ENCODE data around the gene ALG9.
A peak's percentile ranks its signal among the peaks of the same experiment; 100 is the strongest.
"Not testable (repeated sequence)": the region's sequence is repeated elsewhere in the genome, so short reads cannot be mapped to it uniquely, and the experiment has no call there.

Gene ALG9

DNA sequence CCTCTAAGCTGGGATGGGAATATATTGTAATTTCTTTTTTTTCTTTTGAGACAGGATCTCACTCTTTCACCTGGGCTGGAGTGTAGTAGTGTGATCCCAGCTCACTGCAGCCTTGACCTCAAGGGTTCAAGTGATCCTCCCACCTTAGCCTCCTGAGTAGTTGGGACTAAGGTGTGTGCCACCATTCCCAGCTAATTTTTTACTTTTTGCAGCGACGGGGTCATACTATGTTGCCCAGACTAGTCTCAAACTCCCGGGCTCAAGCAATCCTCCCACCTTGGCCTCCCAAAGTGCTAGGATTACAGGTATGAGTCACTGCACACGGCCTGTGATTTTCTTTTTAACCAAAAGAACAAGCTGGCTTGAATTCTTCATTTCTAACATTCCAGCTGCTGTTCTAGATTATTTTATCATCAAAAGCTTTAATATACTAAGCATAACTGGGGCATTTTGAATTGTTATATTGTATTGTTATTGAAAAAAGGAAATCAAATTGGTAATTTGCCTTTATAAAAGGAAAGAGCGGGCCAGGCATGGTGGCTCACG lies 78.4 kb downstream of the ALG9 start:
- DNase-seq = no peak

DNA sequence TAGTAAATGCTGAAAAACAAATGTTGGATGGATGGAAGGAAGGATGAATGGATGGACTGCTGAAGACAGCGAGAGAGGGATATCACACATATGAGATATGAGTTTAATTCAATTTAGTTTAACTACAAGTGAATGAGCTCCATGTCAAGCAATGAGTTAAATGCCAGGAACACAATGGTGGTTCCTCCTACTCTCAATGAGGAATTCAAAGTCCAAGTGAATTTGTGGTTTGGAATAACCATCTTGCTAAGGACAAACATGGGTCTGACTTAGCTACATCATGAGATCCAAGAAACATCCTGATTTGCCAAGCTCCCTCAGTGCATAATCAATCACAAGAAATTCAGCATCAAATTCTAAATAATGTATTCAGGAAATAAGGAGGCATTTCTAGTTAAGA lies 79.1 kb downstream of the ALG9 start:
- no peak for DNase-seq

DNA sequence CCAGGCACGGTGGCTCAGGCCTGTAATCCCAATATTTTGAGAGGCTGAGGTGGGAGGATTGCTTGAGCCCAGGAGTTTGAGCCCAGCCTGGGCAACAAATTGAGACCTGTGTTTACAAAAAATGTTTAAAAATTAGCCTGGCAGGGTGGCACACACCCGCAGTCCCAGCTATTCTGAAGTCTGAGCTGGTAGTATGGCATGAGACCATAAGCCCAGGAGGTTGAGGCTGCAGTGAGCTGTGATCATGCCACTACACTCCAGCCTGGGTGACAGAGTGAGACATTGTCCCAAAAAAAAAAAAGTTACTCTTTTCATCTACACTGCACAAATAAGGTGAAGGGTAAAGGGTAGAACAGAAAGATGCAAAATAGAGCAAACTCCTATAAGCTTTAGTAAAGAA lies 82.9 kb downstream of the ALG9 start:
- no peak for DNase-seq

DNA sequence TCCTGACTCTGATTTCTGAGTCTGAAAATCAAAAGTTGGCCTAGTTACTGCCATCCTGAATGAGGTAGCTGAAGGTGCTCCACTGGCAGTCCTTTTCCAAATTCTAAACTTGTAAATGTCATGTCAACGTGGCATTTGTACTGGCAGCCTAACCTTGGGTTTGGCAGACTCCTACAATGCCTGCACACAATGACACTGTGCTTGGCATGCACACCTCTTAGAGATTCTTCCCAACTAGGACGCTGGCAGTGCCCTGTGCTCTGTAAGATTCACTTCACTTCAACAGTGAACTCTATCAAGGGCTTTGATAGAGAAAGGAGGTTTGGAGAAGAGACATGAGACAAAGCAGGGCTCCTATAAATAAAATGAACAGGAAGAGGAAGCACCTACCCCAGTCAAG lies 83.3 kb downstream of the ALG9 start:
- DNase-seq = no peak

DNA sequence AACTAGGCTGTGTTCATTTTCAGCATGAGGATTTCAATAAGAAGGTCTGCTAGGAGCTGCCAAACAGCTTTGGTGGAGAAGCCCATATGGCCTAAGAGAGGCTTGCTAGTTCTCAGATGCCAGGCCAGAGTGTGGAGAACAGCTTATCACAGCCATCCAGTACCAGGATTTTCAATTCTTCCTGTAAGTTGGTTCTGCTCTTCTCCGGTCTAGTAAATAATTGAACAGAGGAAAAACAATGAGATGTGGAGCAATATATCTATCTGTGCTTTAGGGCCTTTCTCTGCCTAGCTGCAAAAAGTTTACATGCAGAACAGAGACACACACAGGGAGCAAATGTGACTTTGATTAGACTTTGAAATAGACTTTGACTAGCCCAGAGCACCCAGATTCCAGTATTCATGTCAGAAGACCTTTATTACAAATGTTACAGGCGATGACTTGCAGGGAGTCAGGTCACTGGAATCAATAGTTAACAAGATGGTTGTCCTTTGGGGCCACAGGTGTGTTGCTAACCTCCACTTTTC lies 85.4 kb downstream of the ALG9 start:
- DNase-seq = no peak

DNA sequence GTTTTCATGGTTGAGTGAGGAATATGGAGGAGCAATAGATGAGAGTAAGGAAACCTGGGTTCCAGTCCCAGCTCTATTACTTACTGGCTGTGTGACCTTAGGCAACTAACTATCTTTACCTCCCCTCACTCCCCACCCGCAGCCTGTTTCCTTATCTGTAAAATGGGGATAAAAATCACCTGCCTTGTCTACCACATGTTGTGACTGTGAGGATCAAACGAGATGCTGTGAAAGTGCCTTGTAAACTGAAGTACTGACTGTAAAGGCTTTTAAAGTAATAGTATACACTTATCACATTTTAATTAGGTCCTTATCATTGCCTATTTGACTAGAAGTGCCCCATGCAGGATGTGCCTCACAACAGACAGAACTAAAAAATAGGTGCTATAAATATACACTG lies 86.3 kb downstream of the ALG9 start:
- no peak for DNase-seq

DNA sequence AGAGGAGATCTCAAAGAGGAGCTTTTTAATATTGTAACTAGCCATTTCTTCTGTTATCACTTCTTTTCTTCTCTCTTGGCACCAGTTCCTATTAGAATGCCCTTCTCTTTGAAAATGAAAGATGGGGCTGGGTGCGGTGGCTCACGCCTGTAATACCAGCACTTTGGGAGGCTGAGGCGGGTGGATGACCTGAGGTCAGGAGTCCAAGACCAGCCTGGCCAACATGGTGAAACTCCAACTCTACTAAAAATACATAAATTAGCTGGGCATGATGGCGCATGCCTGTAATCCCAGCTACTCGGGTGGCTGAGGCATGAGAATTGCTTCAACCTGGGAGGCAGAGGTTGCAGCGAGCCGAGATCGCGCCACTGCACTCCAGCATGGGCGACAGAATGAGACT lies 87.1 kb downstream of the ALG9 start:
- not testable (repeated sequence) for DNase-seq

DNA sequence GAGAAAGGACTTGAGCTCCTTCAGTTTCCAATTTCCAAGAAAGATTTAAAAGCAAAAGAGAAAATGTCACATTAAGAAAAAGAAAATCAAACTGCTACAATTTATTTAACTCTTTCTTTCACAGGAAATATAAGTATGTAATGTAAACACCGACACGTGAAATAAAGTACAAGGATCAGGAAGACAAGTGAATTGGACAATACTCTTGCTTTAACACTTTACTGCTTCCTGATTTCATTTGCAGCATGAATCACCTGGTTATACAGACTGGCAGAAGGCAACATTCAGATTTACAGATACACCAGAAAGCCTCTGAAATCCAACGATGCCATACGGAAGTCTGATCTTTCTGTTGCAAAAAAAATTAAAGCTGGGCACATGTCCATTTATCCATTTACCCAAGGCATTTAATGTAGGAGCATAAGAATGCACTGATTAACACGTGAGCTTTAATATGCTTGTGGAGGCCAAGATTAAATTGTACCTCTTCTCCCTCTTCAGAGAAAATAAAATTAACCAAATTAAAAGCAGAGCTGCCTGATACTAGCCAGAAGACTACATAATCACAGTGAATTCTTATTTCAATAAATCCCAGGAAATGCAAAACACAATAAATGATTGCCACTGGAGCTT lies 89.2 kb downstream of the ALG9 start:
- DNase-seq = no peak

DNA sequence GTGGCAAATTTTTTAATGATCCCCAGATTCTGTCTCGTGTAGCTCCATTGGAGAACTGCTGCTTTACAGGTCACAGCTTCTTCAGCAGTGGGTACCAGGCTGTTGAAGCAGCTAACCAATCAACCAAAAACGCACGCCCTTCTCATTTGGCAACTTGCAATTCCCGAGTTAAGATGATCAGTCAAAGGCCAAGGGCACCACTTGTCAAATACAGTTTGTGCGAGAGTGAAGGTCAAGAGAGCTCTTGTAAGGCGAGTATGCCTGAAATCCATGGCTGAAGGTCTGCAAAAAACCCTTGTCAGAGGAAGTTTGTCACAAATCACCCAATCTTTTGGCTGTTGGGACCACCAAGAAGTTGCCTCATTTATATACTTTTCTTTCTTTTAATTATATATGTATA lies 92.3 kb downstream of the ALG9 start:
- DNase-seq = no peak

DNA sequence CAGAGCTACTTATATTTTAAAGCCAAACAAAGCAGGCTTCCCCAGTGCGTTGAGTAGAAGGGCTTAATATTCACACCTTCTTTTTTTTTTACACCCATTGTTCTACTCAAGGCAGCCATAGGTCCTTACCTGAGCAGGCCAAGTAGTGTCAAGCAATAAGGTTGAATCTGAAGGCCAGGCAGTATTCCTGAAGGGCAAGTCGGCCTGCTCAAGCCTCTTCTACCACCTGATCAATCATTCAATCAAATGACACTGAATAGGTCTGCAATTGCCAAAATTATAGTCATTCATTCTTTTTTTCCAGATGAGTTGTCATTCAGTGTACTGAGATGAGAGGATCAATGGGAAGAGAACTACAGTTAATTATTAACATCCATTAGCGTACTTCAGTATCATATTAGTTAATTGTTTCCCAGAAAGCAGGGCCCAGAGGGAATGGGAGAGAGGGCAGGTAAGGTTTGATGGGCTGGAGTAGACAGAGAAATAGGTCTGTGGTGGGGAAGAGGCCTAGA lies 93.3 kb downstream of the ALG9 start:
- no peak for DNase-seq

DNA sequence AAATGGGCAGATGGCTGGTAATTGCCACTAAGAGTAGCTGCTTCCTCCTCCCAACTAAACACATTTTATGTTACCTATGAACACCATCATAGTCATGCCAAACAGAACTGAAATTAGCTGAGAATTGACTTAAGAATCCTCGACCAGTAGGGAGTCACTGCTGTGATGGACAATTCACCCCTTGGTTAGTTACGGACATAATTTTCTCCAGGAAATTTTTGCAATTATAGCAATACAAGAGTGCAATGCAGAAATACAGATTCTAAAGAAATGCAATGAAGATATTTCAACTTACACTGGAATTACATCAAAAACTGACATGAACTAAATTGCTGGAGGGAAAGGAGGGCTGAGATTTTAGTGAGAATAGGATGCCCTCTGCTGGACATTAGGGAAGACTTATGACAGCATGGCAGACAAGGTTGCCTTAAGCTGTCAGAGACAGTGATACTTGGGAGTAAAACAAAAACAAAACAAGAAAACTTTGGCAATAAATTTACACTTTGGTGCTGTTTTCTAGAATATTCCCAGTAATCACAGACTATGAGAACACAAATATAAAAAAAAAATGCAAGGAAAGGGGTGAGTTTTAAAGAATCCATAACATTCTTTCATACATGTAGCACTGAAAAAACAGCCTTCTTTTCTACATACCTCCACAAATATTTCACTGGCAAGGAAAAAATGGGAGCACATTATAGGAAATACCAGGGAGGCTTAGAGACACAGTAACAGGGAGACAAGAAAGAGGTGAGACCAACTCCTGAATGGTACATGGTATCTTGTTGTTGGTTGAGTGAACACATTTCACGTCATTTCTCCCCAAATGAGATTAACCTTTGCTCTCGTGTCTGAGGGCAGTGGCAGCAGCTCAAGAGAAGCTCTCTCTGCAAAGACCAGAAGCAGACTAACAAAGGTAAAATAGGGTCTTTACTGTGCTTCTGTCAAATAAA lies 94.0 kb downstream of the ALG9 start:
- no peak for DNase-seq

DNA sequence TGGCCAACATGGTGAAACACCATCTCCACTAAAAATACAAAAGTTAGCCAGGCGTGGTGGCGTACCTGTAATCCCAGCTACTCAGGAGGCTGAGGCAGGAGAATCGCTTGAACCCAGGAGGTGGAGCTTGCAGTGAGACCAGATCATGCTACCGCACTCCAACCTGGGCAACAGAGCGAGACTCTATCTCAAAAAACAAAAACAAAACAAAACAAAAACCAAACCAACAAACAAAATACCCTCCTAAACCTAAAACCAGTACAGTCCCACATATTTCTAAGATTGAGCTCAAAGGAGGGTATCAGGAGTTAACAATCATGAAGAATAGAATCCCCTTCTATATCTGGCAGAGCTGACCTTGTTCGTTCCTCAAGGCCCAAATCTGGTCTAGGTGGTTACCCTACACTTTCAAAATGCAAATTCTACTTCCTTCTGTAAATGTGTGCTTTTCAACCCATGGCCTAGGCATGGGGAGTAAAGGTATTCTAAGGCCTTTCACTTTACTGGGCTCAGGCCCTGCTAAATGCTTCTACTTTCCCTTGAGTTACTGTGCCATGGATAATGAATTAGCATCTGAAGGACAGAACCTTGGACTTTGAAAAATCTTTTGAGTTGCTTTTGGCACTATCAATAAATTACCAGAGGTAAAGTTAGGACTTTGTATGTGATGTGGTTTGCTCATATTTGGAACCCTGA lies 94.8 kb downstream of the ALG9 start:
- DNase-seq = no peak

DNA sequence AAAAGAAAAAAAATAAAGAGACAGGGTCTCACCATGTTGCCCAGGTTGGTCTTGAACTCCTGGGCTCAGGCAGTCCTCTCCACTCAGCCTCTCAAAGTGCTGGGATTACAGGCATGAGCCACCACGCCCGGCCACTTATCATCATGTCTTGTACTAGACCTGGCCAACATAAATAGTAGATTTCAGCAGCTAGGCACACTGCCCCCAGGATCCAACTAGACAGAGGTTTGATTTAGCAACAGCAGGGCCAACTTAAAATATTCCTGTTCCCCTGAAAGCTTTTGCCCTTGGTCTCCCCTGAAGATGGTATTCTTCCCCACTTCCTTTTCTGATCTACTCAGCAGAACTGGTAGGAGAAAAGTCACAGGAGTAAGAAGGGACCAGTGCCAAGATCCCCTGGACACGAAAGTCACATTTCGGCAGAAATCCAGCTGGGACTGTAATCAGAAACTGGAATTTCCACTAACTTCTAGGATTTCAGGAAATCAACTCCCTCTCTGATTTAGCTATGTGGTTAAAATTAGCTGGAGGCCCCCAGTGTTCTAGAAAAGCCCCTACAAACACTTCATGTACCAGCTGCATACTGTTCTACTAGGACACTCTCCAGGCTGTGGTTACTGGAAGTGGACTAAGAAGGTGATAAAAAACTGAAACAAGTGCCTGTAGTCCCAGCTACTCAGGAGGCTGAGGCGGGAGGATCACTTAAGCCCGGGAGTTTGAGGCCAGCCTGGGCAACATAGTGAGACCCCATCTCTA lies 96.2 kb downstream of the ALG9 start:
- DNase-seq = no peak

DNA sequence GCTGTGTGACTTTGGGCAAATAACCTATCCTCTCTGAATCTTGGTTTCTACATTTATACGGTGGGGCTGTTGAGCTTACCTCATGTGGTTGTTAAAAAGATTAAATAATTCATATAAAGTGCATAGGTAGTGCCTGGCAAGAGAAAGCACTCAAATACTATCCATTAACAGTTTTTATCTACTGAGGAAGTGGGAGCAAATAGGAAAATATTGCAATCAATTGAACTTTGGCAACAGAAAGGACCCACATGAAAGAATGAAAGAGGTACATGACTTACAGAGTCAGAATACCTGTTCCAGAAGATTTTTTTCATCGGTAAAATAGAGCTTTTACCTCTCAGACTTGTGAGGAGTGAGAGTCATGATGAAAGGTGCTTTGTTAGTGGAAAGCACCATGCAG lies 98.8 kb downstream of the ALG9 start:
- DNase-seq = no peak

DNA sequence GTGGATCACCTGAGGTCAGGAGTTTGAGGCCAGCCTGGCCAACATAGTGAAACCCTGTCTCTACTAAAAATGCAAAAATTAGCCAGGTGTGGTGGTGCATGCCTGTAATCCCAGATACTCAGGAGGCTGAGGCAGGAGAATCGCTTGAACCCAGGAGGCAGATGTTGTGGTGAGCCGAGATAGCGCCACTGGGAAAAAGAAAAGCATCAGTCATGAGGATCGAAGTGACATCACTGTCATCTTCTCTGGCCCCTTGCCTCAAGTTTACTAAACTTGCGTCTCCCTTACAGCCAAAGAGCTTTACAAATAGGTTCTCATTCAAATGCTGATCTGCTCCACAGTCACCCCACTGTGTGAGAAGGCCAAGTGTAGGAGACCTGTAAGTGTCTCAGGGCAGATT lies 100.2 kb downstream of the ALG9 start:
- DNase-seq = not testable (repeated sequence)

DNA sequence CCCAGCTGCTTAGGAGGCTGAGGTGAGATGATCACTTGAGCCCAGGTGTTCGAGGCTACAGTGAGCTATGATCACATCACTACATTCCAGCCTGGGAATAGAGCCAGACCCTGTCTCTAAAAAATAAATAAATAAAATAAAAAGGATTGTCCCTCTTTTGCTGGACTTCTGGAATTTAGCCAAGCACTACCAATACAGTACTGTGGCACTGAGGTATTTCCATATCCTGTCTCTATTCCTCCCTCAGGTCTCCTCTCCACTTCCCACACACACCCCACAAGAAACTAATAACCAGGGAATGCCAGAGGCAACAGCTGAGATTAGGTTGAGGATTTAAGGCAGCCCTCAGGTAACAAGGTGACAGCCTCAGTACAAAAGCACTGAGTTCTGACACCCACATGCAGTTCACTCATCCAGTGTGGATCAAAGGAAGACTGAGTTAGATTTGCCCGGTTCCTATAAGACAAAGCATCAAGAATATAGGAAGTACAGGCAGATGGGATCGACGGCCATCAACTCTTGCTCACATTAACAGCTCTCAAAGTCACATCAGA lies 100.7 kb downstream of the ALG9 start:
- no peak for DNase-seq

DNA sequence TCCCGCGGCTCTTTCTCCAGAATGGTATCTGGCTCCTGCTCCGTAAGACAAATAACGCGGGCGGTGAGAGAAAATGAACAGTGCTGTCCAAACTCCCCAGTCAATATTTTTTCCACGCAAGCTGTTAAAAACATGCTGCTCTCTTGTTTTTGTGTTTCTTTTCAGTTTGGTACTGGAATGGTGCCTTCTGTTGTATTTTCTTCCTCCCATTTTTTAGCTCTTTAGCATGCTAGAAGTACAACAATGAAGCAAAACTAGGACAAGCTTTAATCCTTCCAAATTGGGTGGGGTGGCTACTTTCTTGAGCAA lies 104.6 kb downstream of the ALG9 start:
- no peak for DNase-seq

DNA sequence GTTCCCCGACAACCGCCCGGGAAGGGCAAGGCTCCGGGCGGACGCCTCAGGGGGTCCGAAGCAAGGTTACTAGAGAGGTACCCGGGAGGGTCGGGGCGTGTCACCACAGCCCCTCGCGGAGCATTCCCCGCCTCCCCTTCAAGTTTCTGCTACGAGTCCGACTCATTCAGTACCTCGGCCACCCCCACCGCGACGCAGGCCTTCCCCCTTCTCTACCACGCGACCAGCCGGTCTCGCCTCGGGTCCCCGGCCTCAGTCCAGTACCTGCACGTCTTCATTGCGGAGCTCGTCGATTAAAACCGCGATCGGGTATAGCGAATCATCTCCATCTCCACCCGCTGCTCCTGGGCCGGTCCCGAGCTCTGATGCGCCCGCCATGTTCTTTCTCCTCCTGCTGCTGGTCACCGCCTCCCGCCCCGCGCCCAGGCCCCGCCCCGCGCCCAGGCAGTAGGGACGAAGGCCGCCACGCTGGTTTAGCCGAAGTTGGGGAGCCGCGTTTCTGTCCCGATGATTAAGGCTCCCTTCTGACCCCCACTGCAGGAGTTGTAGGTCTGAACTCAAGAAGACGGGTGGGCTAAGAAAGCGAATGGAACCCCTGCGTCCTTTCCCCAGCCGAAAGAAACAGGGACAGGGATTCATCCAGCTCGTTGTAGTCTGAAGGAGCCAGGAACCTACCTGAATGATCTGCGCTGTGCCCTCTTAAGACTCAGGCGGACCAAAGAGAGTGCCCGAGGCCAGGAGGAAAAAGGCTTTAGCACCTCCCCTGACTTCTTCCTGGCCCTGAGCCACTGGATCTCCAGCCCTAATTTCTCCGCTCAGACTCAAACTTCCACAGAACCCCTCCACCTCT lies 105.2 kb downstream of the ALG9 start, which contains the start of gene PPP2R1B:
PPP2R1B (minus strand) TSS at position 406 of the 850 bp plus-strand sequence; CDS start at position 378, 28 bp downstream.
- peak; percentile 61 to 82 (median 70) for DNase-seq

DNA sequence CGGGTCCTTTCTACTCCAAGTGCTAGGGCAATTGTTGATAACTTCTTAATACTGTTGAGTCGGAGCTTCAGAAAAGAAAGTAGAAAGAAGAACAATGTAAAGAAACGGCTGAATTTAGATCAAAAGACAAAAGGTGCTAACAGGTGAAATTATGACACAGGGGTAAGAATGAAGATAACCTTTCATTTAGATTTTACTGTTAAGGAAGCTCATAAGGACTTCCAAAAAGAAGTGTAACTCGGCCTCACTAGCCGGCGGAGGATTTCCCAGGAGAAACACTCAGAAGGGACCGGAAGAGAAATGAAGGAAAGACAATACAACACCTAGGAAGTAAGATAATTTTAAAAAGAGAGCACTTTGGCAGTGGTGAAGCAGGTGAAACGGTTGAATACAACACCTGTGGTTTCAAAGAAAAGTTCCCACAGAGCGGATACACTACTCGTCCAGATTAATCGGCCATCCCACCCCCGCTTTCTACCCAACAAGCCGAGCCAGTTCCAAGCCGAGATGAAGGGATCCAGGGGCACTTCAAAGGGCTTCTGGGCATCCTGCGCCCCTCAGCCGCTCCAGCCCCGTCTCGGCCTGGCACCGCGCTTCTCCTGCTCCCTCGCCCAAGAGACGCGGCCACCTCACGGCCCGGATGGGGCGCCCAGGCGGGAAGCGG lies 105.9 kb downstream of the ALG9 start:
- no peak for DNase-seq

DNA sequence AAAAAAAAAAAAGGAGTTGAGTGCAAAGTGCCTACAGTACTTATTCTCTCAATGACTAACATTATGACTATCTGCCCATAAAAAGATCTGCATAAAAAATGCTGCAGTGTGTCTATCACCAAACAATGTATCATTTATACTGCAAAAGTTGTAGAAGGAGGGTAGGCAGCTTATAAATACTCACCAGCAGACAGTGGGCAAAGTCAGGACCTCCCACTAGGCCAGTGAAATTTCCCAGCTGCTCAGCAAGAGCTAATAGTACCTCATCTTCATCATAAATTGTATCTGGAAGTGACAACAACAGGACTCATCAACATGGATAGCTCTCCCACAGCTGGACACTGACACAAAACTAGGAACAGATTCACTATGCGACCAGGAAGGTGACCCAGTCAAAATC lies 106.8 kb downstream of the ALG9 start:
- no peak for DNase-seq

Data from activated naive CD4-positive, alpha-beta T cell (primary cell).